H1 (cell line): Measurements from ENCODE around the gene LGALS9.

Experiments
- ATF3 ChIP-seq: IDR thresholded peaks from 2 replicates; pipeline ENCODE4 v1.6.1; 2011; ENCODE audit warnings: low read depth, mild to moderate bottlenecking, low read length; ENCODE audit not compliant: insufficient read depth
- BCL11A ChIP-seq, 2 experiments: IDR thresholded peaks; one replicate each; pipeline ENCODE4 v1.6.1; 2011; ENCODE audit warnings: low read depth in 2 of 2, low read length in 2 of 2, mild to moderate bottlenecking in 2 of 2
- CTCF ChIP-seq, 3 experiments: IDR thresholded peaks; 1 replicate in 2 of 3; 2 replicates in 1 of 3; pipeline versions ENCODE4 v1.5.1 to v1.6.1; 2011; ENCODE audit warnings: low read length in 3 of 3, mild to moderate bottlenecking in 3 of 3, inconsistent platforms in 2 of 3, low read depth in 1 of 3, moderate library complexity in 1 of 3; ENCODE audit not compliant: insufficient read depth in 1 of 3; ENCODE audit errors: control extremely low read depth in 1 of 3
- GABPA ChIP-seq: IDR thresholded peaks from 2 replicates; pipeline ENCODE4 v1.6.1; 2011; ENCODE audit warnings: mild to moderate bottlenecking, low read length, moderate library complexity, borderline replicate concordance; ENCODE audit not compliant: insufficient read depth
- RAD21 ChIP-seq, 2 experiments: IDR thresholded peaks in 1 of 2; conservative IDR thresholded peaks in 1 of 2; 2 replicates each; pipeline ENCODE4 v1.6.1; 2011; ENCODE audit warnings: low read depth in 2 of 2, low read length in 2 of 2, improper control_type of control experiment in 1 of 2, inconsistent platforms in 1 of 2, mild to moderate bottlenecking in 1 of 2, moderate library complexity in 1 of 2
- SIN3A ChIP-seq, 2 experiments: IDR thresholded peaks in 1 of 2; conservative IDR thresholded peaks in 1 of 2; 2 replicates each; pipeline ENCODE4 v1.6.1; 2011 to 2012; ENCODE audit warnings: low read length in 2 of 2, improper control_type of control experiment in 1 of 2, low read depth in 1 of 2, mild to moderate bottlenecking in 1 of 2
- TAF1 ChIP-seq: IDR thresholded peaks from 2 replicates; pipeline ENCODE4 v1.6.1; 2011; ENCODE audit warnings: mild to moderate bottlenecking, low read depth, low read length
- TEAD4 ChIP-seq: IDR thresholded peaks from 2 replicates; pipeline ENCODE4 v1.6.1; 2012; ENCODE audit warnings: low read depth, low read length, inconsistent platforms, mixed read lengths

- TF ChIP-seq CTCF (IDR thresholded peaks at IDR 0.05; ENCODE audit: control extremely low read depth in 1 of 3, insufficient read depth in 1 of 3, low read depth in 1 of 3, low read length in 3 of 3) (no peak), BCL11A (IDR thresholded peaks at IDR 0.05; ENCODE audit: low read depth in 2 of 2, low read length in 2 of 2) (no peak), GABPA (no peak), ATF3 (no peak), TAF1 (no peak), RAD21 (IDR thresholded peaks at IDR 0.05 in 1 of 2, conservative IDR thresholded peaks at IDR 0.05 in 1 of 2; ENCODE audit: low read depth in 2 of 2, low read length in 2 of 2) (no peak), TEAD4 (no peak), SIN3A (conservative IDR thresholded peaks at IDR 0.05 in 1 of 2, IDR thresholded peaks at IDR 0.05 in 1 of 2; ENCODE audit: low read depth in 1 of 2, low read length in 2 of 2) (no peak)
These were observed 16.8 kb downstream of the LGALS9 start for GRCh38 chr17:27647765-27648164.
